HG02981 (cell line): ENCODE data around the gene MCUR1.
"Not testable (repeated sequence)": the region's sequence is repeated elsewhere in the genome, so short reads cannot be mapped to it uniquely, and the experiment has no call there.

ENCODE experiments used
- ATAC-seq: cut with Tn5 transposase; IDR thresholded peaks from one replicate; pipeline ENCODE4 v1.9.1; 2021; ENCODE audit warnings: mild to moderate bottlenecking, moderate library complexity; ENCODE audit not compliant: unreplicated experiment

The MCUR1 gene, protein sequence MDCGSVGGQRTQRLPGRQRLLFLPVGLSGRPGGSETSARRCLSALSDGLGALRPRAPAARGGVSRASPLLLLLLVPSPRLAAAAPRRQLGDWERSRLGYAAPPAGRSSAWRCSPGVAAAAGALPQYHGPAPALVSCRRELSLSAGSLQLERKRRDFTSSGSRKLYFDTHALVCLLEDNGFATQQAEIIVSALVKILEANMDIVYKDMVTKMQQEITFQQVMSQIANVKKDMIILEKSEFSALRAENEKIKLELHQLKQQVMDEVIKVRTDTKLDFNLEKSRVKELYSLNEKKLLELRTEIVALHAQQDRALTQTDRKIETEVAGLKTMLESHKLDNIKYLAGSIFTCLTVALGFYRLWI

DNA sequence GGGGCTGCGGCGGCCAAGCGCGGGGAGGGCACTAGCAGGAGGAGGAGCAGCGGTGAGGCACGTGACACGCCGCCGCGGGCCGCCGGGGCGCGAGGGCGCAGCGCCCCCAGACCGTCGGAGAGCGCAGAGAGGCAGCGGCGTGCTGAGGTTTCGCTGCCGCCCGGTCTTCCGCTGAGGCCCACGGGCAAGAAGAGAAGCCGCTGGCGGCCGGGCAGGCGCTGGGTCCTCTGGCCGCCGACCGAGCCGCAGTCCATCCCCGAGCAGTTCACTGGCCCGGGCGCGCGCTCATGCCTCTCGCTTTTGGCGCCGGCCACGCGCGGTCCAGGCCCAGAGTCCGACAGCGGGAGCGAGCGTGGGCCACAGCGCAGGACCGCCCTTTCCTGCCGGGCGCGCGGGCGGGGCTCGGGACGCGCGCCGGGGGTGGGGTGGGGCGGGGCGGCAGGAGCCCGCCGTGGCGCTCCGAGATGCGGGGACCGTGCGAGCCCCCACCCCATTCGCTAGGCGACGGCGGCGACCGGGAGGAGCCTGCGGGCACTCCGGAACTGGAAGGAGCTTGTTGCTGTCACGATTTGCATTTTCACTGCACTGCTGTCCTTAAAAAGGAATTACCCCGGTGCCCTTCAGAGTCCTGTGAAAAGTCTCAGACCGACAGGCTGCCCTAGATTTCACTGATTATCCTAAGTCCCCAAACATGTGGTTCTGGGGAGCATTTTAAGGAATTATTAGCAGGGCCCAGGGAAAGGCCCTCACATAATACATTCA, at the start of gene MCUR1:
MCUR1 (minus strand) TSS at position 382 of the 762 bp plus-strand sequence; CDS start at position 254, 128 bp downstream.
- ATAC-seq, result peak; percentile 75

DNA sequence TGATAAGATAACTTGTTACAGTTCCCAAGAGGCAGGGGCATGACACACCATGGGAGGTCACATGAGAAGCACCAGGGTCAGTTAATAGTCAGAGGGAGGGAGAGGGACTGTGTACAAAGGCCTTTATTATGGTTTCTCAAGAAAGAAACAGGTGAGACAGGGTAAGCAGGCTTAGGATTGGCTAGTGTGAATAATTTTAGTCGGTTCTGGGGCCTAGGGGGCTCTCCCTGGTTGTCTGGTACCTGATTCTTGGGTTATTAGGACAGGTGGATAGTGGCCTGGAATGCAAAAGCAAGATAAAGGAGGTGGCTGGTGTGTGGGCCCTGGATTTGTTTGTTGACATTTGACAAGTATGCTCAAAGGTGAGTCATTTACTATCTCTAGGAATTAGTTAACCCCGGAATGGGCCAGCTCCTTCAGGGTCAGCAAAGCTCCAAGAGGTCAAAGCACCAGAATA, 49.4 kb upstream of the MCUR1 start:
- ATAC-seq, result no peak

DNA sequence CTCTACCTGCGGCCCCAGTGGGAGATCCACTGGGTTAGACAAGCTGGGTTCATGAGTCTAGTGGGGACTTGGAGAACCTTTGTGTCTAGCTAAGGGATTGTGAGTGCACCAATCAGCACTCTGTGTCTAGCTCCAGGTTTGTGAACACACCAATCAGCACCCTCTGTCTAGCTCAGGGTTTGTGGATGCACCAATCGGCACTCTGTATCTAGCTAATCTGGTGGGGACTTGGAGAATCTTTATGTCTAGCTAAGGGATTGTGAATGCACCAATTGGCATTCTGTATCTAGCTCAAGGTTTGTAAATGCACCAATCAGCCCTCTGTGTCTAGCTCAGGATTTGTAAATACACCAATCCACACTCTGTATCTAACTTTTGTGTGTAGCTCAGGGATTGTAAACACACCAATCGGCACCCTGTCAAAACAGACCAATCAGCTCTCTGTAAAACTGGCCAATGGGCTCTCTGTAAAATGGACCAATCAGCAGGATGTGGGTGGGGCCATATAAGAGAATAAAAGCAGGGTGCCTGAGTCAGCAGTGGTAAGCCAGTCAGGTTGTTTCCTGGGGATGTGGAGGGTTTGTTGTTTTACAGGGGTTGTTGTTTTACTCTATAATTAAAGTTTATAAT, 46.3 kb upstream of the MCUR1 start:
- not testable (repeated sequence) for ATAC-seq

DNA sequence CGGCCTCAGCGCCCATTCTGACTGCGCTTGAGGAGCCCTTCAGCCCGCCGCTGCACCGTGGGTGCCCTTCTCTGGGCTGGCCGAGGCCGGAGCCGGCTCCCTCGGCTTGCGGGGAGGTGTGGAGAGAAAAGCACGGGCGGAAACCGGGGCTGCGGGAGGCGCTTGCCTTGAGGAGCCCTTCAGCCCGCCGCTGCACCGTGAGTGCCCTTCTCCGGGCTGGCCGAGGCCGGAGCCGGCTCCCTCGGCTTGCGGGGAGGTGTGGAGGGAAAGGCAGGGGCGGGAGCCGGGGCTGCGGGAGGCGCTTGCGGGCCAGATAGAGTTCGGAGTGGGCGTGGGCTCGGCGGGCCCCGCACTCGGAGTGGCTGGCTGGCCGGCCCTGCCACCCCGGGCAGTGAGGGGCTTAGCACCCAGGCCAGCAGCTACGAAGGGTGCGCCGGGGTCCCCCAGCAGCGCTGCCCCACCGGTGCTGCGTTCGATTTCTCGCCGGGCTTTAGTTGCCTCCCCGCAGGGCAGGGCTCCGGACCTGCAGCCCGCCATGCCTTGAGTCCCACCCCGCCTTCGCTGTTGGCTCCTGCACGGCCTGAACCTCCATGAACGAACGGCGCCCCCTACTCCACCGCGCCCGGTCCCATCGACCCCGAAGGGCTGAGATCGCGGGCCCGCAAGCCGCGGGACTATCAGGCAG, 45.7 kb upstream of the MCUR1 start:
- no peak for ATAC-seq

DNA sequence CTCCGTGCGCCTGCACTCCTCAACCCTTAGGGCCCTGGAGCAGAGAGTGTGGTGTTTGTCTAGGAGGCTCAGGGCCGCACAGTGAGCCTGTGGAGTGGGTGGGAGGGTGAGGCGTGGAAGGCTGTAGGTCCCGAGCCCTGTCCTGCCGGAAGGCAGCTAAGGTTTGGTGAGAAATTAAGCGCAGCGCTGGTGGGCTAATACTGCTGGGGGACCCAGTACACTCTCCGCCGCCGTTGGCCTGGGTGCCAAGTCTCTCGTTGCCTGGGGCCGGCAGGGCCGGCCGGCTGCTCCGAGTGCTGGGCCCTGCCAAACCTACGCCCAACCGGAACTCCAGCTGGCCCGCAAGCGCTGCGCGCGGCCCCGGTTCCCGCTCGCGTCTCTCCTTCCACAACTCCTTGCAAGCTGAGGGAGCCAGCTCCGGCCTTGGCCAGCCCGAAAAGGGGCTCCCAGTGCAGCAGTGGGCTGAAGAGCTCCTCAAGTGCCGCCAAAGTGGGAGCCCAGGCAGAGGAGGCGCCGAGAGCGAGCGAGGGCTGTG, 40.4 kb upstream of the MCUR1 start:
- no peak for ATAC-seq

DNA sequence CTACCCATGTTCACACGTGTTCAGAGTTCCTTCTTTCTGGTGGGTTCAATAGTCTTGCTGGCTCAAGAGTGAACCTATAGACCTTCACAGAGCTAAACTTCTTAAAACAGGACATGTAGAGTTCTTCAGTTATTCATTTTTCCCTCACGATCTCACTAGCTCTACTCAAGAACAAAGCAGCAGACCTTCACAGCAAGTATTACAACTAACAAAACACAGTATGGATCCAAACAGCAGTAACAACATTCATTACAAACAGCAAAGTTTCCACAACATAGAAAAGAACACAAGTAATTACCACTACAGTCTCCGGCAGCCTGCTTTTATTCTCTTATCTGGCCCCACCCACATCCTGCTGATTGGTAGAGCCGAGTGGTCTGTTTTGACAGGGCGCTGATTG, 39.5 kb upstream of the MCUR1 start:
- no peak for ATAC-seq

DNA sequence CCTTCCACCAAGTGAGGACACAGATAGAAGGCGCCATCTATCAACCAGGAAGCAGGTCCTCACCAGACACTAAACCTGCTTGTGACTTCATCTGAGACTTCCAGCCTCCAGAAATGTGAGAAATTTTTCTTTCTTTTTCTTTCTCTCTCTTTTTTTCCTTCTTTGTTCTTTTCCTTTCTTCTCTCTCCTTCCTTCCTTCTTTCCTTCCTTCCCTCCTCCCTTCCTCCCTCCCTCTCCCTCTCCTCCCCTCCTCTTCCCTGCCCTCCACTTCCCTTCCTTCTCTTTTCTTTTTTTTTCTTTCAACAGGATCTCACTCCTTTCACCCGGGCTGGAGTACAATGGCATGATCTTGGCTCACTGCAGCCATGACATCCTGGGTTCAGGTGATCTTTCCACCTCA, 37.4 kb upstream of the MCUR1 start:
- ATAC-seq, result no peak

DNA sequence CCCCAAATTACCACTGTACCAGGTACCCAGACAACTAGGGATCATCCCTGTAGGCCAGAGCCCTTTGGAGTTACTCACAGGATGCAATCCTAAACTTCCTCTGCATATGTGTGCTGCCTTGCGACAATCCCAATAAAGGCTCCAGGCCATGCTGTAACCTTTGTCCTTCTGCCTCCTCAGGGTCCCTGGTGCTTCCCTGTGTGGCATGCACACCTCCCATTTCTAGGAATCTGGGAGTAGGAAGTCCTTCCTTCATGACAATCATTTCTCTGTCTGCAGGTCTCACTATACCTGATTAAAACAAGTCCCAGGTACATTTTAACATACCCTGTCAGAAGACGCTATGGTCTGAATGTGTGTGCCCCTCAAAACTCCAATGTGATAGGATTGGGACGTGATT, 37.0 kb upstream of the MCUR1 start:
- no peak for ATAC-seq

DNA sequence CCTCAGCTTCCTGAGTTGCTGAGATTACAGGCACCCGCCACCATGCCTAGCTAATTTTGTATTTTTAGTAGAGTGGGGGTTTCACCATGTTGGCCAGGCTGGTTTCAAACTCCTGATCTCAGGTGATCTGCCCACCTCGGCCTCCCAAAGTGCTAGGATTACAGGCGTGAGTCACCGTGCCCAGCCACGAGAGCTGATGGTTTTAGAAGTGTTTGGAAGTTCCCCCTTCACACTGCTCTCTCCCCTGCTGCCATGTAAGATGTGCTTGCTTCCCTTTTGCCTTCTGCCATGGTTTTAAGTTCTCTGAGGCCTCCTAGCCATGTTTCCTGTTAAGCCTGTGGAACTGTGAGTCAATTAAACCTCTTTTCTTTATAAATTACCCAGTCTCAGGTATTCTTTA, 36.3 kb upstream of the MCUR1 start:
- not testable (repeated sequence) for ATAC-seq

DNA sequence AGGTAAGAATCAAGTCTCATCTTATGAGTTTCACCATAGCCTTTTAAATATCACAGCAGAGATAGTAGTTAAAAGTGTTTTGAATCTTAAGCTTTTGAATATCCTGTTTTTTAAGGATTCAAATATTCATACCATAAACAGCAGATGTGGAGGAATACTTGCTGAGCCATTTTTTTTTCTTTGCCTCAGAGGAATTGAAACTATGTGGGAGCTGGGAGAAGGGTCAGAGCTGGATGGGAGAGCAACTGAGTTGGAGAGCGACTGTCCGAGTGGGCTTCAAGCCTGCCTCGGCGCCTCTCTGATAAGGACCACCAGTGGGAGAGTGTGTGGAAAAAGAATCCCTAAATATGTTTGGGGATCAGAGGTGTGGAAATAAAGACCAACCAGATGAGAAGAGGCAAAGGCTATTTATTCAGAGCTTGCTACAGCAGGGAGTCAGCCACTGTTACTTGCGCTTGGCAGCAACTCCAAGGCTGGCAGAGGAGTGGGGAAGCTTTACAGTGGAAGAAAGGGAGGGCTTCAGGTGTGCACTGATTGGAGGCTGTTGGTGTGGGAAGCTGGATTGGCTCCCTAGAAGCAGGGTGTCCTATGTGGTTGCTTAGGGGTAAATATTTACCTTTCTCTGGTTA, 34.3 kb upstream of the MCUR1 start:
- ATAC-seq, result no peak

DNA sequence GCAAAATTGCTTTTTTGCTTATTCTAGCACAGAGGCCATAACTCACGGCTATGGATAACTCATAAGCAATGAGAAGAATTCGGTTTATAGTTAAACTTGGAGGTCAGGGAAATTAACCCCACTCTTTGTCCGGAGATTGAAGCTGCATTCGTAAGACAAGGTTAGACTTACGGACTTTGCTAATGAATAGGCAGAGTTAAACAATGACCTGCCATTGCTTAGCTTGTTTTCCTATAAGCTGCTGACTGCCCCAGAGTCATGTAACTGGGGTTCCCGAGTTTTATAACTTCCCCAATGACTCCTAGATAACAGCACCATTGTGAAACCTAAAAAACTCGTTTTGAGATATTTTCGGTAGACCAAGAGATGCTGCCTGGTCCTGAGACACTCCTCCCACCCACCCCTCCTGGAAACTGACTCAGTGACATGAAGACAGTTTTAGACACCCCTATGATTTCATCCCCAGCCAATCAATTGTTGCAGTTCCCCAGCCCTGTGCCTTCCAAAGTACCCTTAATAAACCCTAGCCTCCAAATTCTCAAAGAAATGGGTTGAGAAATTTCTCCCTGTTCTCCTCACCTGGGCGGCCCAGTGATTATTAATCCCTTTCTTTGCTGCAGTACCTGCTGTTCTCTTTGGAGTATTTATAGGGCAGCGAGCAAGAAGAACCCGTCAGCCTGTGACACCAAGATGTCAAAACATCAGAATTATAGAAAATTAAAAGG, 33.1 kb upstream of the MCUR1 start:
- no peak for ATAC-seq

DNA sequence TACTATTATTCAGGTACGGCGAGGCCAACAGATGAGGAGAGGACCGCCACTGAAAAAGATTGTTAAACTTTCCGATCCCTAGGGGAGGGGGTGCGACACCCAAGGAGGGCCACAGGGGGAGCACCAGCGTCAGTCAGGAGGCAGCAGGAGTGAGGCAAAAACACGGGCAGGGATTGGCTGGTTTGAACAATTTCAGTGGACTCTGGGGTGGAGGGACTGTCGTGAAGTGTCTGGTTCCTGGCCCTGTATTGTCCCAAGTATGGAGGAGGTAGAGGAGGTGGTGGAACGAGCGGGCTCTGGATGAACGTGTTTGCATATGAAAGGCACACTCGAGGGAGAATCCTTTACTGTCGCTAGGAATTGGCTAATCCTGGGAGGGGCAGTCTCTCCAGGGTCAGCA, 32.5 kb upstream of the MCUR1 start:
- no peak for ATAC-seq

DNA sequence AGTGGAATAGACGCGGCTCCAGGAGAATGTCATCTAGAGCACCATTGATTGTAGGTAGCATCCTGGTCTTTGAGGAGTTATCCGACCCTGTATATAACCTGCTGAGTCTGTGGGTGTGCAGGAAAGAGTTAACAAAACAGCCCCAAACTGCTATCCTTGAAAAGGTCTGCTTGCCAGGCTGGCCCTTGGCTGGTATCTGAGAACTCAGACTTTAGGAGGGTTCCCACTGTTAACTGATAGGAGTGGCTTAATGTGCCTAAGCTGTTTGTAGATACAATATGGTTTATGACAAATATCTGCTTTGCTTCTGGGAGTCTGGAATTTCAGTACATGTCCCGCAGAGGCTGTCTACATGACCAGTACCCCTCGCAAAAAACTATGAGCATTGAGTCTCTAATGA, 27.6 kb upstream of the MCUR1 start:
- ATAC-seq, result no peak

DNA sequence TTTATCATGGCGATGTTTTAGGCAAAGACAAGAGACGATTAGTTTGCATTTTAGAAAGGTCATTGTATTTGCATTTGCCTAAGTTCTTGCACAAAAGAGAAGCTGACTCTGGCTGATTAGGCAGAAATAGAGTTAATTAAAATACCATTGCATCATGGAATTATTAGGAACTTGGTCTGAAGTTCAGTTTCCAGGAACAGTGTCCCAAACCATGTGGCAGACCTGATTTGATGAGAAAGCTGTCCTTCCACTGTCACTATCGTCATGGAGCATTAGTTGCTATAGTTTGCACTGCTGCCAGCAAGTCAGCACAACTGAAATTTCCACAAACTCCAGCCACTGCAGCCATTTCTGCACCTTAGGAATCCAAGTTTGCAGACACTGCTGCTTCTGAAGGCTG, 24.3 kb upstream of the MCUR1 start:
- no peak for ATAC-seq

DNA sequence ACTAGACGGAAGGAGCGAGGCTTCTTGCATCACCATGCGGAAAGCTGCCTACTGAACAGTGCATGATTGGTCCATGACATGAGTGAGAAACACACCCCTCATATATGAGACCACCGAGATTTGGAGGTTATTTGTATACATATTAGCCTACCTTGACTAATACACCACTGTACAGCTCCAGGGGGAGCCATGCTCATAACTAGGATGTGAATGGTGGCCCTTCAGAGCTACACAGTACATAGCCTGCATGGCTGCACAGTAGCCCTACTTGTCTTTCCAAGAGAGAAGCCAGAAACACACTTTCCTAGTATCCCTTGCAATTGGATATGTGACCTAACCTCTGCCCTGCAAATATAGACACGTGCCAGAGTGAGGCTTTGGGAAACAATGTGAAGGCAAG, 21.8 kb upstream of the MCUR1 start:
- ATAC-seq, result no peak

DNA sequence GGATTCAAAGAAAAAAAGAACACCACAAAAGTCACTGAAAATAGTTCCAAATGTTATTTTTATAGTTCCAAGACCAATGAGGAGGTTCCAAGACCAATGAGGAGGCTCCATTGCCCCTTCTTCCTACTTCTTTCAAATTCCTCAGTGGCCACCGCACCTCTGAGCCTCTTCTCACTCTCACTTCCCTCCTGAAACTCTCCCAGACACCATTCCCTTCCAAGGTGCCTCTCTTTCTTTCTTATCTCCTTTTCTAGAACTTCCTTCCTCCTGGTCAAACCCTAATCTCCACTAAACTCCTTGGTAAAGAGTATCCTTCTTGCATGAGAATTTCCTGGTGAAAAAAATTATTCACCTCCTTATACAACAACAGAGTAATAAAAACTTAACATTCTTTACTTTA, 20.4 kb upstream of the MCUR1 start:
- ATAC-seq, result no peak

DNA sequence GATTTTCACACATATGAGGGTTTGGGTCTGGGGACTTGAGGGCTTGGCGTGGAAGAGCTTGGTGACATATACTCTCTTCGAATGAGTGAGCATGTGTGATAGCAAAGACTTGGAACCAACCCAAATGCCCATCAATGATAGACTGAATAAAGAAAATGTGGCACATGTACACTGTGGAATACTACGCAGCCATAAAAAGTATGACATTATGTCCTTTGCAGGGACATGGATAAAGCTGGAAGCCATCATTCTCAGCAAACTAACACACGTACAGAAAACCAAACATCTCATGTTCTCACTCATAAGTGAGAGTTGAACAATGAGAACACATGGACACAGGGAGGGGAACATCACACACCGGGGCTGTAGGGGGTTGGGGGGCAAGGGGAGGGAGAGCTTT, 19.7 kb upstream of the MCUR1 start:
- ATAC-seq, result not testable (repeated sequence)

DNA sequence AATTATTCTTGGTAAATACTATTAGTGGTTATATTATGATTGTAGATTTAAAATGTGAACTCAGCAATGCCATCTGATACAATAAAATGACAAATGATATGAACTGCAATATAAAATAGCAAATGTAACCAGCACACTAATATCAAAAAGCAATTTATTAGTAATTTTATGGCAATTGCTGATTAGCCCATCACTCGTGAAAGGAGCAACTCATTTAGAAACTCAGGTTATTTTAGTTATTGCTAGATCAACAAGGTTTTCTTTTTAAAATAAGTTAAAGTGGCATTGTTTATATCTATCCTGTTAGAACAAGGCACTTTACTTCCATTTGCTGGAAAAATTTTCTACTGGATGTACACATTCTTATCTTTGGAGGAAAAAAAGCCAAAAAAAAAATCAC, 18.4 kb upstream of the MCUR1 start:
- ATAC-seq, result no peak

DNA sequence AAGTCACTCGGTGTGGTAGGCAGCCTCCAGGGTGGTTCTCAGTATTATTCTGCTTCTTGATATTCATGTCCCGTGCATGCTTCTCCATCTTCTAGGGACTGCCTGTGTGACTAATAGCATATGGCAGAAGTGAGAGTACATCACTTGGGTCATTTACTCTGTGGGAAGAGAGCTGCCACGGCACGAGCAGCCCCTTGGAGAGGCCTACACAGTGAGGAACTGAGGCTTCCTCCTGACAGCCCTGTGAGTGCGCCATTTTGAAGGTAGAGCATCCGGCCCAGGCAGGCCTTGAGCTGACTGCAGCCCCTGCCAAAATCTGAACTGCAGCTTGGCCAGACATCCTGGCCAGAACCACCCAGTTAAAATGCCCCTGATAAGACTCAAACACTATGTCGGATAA, 17.3 kb upstream of the MCUR1 start:
- peak; percentile 48 for ATAC-seq

DNA sequence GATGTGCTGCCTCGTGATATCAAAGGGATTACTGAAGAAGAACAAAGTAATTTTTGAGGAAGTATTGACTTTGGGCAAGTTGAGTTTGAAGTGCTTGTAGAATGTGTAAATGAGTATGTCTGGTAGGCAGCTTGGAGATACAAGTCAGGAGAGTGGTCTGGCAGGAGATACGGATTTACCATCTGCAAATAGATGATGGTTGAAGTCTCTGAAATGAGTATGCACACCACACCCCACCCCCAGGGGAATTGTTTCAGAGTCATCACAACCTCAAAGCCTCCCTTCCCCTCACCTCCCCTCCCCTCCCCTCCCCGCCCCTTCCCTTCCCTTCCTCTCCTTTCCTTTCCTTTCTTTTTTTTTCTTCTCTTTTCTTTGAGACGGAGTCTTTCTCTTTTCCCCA, 16.4 kb upstream of the MCUR1 start:
- no peak for ATAC-seq
